ENCODE measurements around the gene MRRF.

DNA sequence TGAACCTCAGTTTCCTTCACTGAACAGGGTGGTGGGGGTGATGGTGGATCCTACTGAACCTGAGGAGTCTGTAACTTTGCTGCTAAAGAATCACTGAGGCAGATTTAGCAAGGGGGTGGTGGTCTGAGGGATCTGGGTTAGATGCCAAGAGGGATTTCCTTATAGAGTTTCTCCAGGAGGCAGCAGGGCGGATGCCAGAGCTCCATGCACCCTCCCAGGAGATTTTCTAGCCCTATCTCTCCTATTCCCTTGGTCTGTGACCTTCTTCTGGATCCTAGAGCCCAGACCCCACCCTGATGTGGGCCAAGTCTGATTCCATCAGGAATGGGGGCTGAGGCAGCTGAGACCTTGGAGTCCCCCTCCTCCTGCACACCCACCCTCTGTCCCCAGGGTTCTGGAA, 112.1 kb downstream of the MRRF start:
- TF ChIP-seq GATA2 (IDR thresholded peaks at IDR 0.05; ENCODE audit: low read depth, low read length), result no peak
- TF ChIP-seq GATA3 (IDR thresholded peaks at IDR 0.05; ENCODE audit: low read depth, low read length), result no peak

All from SH-SY5Y (cell line).